GM19328 (cell line): ENCODE results near the gene SDHA.

Experiments used
- ATAC-seq: cut with Tn5 transposase; IDR thresholded peaks from one replicate; pipeline ENCODE4 v1.9.1; 2021; ENCODE audit warnings: mild to moderate bottlenecking, moderate library complexity; ENCODE audit not compliant: unreplicated experiment

The SDHA gene

GRCh38 chr5:217494-218456 lies at the start of gene SDHA, which contains the start of gene CCDC127:
SDHA (plus strand) TSS chr5:218320; CDS start chr5:218356, 36 bp downstream.
CCDC127 (minus strand) TSS chr5:218153; CDS start chr5:216849, 1,304 bp downstream.
- ATAC-seq: peak; percentile 78

DNA sequence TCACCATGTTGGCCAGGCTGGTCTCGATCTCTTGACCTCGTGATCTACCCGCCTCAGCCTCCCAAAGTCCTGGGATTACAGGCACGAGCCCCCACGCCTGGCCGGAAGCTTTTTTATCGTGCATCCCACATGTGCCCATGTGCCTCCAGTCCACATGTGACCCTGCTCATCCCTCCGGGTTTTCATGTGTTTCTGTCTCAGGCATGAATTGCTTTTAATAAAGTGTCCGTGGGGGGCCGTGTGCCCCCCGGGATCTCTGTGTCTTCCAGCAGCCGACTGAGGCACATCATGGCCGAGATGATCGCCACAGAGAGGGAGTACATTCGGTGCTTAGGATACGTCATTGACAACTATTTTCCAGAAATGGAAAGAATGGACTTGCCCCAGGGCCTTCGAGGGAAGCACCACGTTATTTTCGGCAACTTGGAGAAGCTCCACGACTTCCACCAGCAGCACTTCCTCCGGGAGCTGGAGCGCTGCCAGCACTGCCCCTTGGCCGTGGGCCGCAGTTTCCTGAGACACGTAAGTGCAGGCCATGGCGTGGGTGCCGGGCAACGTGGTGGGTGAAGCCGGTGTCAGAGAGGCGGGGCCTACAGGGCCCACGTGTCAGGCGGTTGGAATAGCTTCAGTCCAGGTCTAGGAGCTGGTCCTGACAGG lies 48.9 kb upstream of the SDHA start:
- ATAC-seq: no peak

- ATAC-seq: no peak
Observed at GRCh38 chr5:169728-170094, 48.4 kb upstream of the SDHA start.

GRCh38 chr5:170971-171800 lies 46.9 kb upstream of the SDHA start:
- no peak for ATAC-seq

- no peak for ATAC-seq
Observed at GRCh38 chr5:171801-172331, 46.3 kb upstream of the SDHA start.

GRCh38 chr5:172421-172820 lies 45.7 kb upstream of the SDHA start:
- no peak for ATAC-seq

GRCh38 chr5:172841-173251 lies 45.3 kb upstream of the SDHA start:
- no peak for ATAC-seq

- ATAC-seq: no peak
Observed at GRCh38 chr5:173392-174290, 44.5 kb upstream of the SDHA start.

DNA sequence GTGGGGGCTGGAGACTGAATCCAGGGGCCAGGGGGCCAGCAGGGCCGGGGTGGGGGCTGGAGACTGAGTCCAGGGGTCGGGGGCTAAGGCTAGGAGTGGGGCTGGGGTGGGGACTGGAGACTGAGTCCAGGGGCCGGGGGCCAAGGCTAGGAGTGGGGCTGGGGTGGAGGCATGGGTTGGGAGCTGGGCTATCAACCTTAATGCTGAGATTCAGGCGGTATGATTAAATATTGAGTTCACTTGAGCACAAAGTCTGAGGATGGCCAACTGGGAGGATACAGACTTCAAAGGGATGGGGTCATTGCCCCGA lies 43.9 kb upstream of the SDHA start:
- no peak for ATAC-seq

DNA sequence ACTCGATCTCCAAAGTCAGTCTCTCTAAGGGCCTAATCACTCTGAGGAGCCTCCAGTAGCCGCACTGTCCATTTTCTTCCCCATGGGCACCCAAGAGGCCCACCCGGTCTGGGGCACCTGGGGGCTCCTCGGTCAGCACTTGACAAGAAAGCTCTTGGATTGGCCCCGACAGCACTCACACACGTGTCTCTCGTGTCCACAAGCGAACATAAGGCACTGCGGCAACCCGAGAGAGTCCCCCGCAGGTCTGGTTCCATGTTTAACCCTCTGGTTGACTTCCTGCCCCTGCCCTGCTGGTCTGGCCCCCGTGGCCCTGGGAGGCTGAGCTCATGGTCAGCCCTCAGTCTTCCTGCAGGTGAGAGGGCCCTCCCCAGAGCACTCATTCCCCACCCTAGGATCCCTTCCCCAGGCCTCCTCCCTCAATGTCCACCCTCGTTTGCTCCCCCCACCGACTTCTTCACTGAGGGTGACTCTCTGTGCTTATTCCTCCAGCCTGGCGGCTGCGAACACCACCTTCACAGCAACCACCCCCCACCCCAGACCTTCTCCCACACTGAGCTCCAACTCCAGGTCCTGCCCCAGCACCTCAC lies 43.1 kb upstream of the SDHA start:
- no peak for ATAC-seq

- no peak for ATAC-seq
Observed at GRCh38 chr5:176296-176823, 41.8 kb upstream of the SDHA start.

- no peak for ATAC-seq
Observed at GRCh38 chr5:178110-178509, 40.0 kb upstream of the SDHA start.

GRCh38 chr5:179401-179800 lies 38.7 kb upstream of the SDHA start:
- no peak for ATAC-seq

DNA sequence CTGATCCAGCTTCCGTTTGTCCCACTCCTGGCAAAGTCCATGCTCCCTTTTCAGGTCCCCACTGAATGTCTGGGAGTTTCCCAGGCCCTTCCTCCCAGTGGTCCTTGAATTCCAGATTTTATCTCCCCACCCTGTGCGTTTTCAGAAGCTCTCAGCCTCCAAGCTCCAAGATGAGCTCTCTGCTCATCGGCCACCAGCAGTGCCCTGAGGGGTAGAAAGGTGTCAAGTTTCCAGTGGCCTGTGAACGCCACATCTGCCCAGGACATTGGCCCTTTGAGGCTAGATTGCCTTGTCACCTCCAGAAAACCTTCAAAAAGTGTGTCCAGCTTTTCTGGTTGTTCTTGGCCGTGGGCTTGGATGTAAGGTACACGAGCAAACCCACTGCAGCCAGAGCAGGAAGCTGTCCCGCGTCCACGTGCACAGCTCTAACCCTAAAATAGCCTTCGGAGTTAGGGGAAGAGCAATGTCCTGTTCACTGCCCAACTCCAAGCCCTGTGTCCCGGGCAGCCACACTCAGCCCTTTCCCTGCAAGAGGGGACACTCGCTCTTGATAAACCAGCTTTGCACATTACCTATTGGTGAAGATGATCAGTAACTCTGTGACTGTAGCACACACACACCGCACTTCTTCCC lies 37.7 kb upstream of the SDHA start:
- no peak for ATAC-seq

- ATAC-seq: no peak
Observed at GRCh38 chr5:181160-181559, 37.0 kb upstream of the SDHA start.

- ATAC-seq: no peak
Observed at GRCh38 chr5:181566-181965, 36.6 kb upstream of the SDHA start.

DNA sequence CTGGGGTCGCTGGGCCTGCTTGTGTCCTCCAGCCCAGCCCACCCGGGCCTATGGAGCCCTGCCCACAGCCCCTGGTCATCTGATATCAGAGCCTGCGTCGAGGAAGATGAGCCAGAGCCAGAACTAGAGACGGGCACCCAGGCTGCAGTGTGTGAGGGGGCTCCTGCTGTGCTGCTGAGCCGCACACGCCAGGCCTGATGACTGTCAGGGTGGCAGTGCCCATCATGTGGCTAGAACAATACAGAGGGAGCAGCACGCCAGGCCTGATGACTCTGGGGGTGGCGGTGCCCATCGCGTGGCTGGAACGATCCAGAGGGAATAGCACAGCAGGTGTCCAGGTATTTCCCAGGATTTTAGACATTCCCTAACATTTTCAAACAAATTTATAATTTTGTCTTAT lies 36.0 kb upstream of the SDHA start:
- no peak for ATAC-seq

- no peak for ATAC-seq
Observed at GRCh38 chr5:184471-184870, 33.6 kb upstream of the SDHA start.
